KMS-11 (cell line): ENCODE measurements around the gene FH.

Source experiments
- H2AFZ ChIP-seq: fragments of 200-600 bp; sonication (generic); 2 replicates; pipeline ENCODE4 v1.6.1; 2016; ENCODE audit warnings: antibody characterized with exemption, mixed run types, low read depth
- H3K27ac ChIP-seq: fragments of 200-600 bp; sonication (generic); 2 replicates; pipeline ENCODE4 v1.6.1; 2016; ENCODE audit warnings: mild to moderate bottlenecking, mixed run types
- H3K27me3 ChIP-seq: fragments of 200-600 bp; sonication (generic); 2 replicates; pipeline ENCODE4 v1.6.1; 2017; ENCODE audit warnings: mild to moderate bottlenecking, low read depth, mixed run types, moderate library complexity; ENCODE audit not compliant: insufficient read depth
- H3K36me3 ChIP-seq: fragments of 200-600 bp; sonication (generic); 2 replicates; pipeline ENCODE4 v1.6.1; 2017; ENCODE audit warnings: mild to moderate bottlenecking, mixed run types; ENCODE audit not compliant: insufficient read depth
- H3K4me1 ChIP-seq: fragments of 200-600 bp; sonication (generic); 2 replicates; pipeline ENCODE4 v1.6.1; 2016; ENCODE audit warnings: mild to moderate bottlenecking, low read depth, mixed run types; ENCODE audit not compliant: poor library complexity, severe bottlenecking
- H3K4me2 ChIP-seq: fragments of 200-600 bp; sonication (generic); 2 replicates; pipeline ENCODE4 v1.7.0; 2016; ENCODE audit warnings: mild to moderate bottlenecking, mixed run types
- H3K4me3 ChIP-seq: fragments of 200-600 bp; sonication (generic); IDR thresholded peaks from 2 replicates; pipeline ENCODE4 v1.6.1; 2017; ENCODE audit warnings: low read depth, low read length, mixed read lengths; ENCODE audit not compliant: insufficient read depth
- H3K79me2 ChIP-seq: fragments of 200-600 bp; sonication (generic); 2 replicates; pipeline ENCODE4 v1.6.1; 2016; ENCODE audit warnings: low read depth, mixed run types; ENCODE audit not compliant: insufficient read depth
- H3K9ac ChIP-seq: fragments of 200-600 bp; sonication (generic); 2 replicates; pipeline ENCODE4 v1.6.1; 2016; ENCODE audit warnings: mild to moderate bottlenecking, mixed run types
- H4K20me1 ChIP-seq: fragments of 200-600 bp; sonication (generic); 2 replicates; pipeline ENCODE4 v1.6.1; 2016; ENCODE audit warnings: mild to moderate bottlenecking, mixed run types; ENCODE audit not compliant: insufficient read depth
- CTCF ChIP-seq: fragments of 200-600 bp; sonication (generic); conservative IDR thresholded peaks from 2 replicates; pipeline ENCODE4 v1.6.1; 2017; ENCODE audit warnings: low read depth, mild to moderate bottlenecking, antibody characterized with exemption, low read length, moderate library complexity, mixed read lengths

The FH gene

GRCh38 chr1:241557031-241557430 lies 37.5 kb upstream of the FH start:
- no peak overlapping the region for H3K27ac ChIP-seq
- H3K4me2 ChIP-seq, result no peak overlapping the region
- no peaks in the 10 kb centered on the region for H3K79me2 ChIP-seq
- H3K36me3 ChIP-seq, result no peaks in the 10 kb centered on the region
- TF ChIP-seq CTCF, result no peak
- H4K20me1 ChIP-seq, result no peaks in the 10 kb centered on the region
- no peak overlapping the region for H3K9ac ChIP-seq
- no peaks in the 10 kb centered on the region for H3K4me1 ChIP-seq
- H3K27me3 ChIP-seq, result no peaks in the 10 kb centered on the region
- H3K4me3 ChIP-seq, result no peak overlapping the region
- H2AFZ ChIP-seq, result no peak overlapping the region

GRCh38 chr1:241555526-241555925 lies 36.0 kb upstream of the FH start:
- no peaks in the 10 kb centered on the region for H3K36me3 ChIP-seq
- H3K4me3 ChIP-seq, result no peak overlapping the region
- no peak overlapping the region for H3K4me2 ChIP-seq
- no peak overlapping the region for H3K9ac ChIP-seq
- H3K4me1 ChIP-seq, result no peaks in the 10 kb centered on the region
- H3K27ac ChIP-seq, result no peak overlapping the region
- H2AFZ ChIP-seq, result no peak overlapping the region
- H4K20me1 ChIP-seq, result no peaks in the 10 kb centered on the region
- no peaks in the 10 kb centered on the region for H3K27me3 ChIP-seq
- no peak for TF ChIP-seq CTCF
- H3K79me2 ChIP-seq, result no peaks in the 10 kb centered on the region

- Histone ChIP-seq H3K4me3 (no peak overlapping the region), H3K4me2 (no peak overlapping the region), H2AFZ (no peak overlapping the region), H3K27me3 (no peaks in the 10 kb centered on the region), H3K79me2 (no peaks in the 10 kb centered on the region), H4K20me1 (no peaks in the 10 kb centered on the region), H3K4me1 (no peaks in the 10 kb centered on the region), H3K36me3 (no peaks in the 10 kb centered on the region), H3K9ac (no peak overlapping the region), H3K27ac (no peak overlapping the region)
- TF ChIP-seq CTCF, result no peak
Observed at GRCh38 chr1:241553886-241554592, 34.5 kb upstream of the FH start.

DNA sequence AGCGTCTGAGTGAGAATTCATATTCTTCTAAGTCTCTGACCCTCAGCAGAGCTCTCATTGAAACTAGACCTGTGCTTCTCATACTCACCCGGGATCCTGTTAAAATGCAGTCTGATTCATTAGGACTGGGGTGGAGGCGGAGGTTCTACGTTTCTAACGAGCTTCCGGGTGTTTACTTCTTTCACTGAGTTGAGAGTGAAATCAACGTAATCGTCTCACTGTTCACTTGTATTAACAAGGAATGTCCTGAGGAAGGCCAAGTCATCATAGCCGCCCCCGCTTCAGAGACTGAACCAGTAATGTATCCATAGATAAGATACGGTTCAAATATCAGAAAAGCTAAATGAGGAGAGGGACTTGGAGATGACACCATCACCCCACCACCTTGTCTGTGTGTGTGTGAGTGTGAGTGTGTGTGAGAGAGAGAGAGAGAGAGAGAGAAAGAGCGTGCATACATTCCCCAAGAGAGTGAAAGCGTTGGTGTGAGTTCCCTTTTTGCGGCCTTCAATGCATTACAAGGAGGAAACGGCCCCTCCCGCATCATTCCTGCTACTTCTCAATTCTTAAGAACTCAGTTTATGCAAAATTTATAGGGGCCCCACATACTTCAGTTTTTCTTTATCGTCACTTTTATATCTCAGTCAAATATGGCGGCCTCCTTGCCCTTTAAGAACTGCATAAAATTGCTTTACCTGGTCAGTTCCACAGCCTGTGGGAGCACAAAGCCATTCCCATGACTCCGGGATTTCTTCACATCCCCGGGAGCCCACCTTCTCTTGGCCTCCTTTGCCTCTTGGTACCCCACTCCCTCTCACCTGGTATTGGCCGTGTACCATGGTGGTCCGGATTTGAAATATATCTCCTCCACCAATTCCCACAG lies 32.4 kb upstream of the FH start:
- no peak for TF ChIP-seq CTCF
- Histone ChIP-seq H3K9ac (no peak overlapping the region), H3K79me2 (no peaks in the 10 kb centered on the region), H3K4me3 (no peak overlapping the region), H3K4me1 (no peaks in the 10 kb centered on the region), H3K36me3 (no peaks in the 10 kb centered on the region), H3K27me3 (no peaks in the 10 kb centered on the region), H3K27ac (no peak overlapping the region), H4K20me1 (no peaks in the 10 kb centered on the region), H2AFZ (no peak overlapping the region), H3K4me2 (no peak overlapping the region)
